GM12892 (cell line): ENCODE results near the gene CNGA1.

ENCODE experiments used
- POLR2A ChIP-seq: IDR thresholded peaks from 2 replicates; pipeline ENCODE4 v1.6.1; 2011; ENCODE audit warnings: low read depth, low read length, control low read depth
- POLR2AphosphoS5 ChIP-seq: IDR thresholded peaks from 2 replicates; pipeline ENCODE4 v1.6.1; 2011; ENCODE audit warnings: low read depth, low read length, control low read depth
- TAF1 ChIP-seq: IDR thresholded peaks from 2 replicates; pipeline ENCODE4 v1.6.1; 2011; ENCODE audit warnings: low read depth, mild to moderate bottlenecking, control low read depth, low read length, borderline replicate concordance

GRCh38 chr4:48025005-48025404 lies 8.5 kb upstream of the CNGA1 start:
- TF ChIP-seq POLR2AphosphoS5 (no peak), POLR2A (no peak), TAF1 (no peak)
